Inflammatory macrophage treated with lipopolysaccharide for 4 hours (primary cell): ENCODE results near the gene CAST.

Experiments used
- DNase-seq: peaks from one replicate; pipeline ENCODE4 v3.0.0-alpha.2; 2020

Gene CAST

DNA sequence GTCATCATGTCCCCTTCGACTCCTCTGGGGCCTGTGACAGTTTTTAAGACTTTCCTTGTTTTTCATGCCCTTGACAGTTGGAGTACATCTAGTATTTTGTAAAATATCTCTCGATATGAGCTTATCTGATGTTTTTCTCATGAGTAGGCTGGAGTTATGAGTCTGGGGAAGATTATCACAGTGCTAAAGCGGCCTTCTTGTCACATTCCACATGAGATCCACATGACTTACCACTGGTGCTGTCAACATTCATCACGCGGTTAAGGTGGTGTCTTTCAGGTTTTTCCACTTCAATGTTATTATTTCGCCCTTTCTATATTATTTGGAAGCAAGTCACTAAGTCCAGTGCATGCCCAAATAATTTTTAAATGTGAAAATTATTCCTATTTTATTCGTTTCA, 17.1 kb upstream of the CAST start:
- DNase-seq: no peak

GRCh38 chr5:96648023-96648422, 14.2 kb upstream of the CAST start:
- DNase-seq: peak; percentile 93

DNA sequence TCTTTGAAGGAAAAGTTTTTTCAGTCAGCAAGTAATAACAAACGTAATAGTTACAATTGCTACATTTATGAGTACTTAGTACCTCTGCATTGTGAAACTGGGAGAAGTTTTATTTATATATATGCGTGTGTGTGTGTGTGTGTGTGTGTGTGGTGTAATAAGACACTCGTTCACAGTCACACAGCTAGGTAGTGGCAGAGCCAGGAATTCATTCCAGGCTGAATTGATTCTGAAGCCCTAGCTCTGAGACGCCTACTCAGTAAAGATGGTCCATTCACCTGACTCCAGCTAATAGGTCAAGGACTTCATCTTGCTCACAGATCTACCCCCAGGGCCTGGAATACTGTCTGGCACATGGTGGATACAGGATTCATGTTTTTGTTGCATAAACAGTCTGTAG, 13.6 kb upstream of the CAST start:
- peak; percentile 79 for DNase-seq

- DNase-seq: no peak
These were observed 12.9 kb upstream of the CAST start for GRCh38 chr5:96649251-96649662.

- DNase-seq: peak; percentile 74
These were observed 12.3 kb upstream of the CAST start for GRCh38 chr5:96649681-96650540.

DNA sequence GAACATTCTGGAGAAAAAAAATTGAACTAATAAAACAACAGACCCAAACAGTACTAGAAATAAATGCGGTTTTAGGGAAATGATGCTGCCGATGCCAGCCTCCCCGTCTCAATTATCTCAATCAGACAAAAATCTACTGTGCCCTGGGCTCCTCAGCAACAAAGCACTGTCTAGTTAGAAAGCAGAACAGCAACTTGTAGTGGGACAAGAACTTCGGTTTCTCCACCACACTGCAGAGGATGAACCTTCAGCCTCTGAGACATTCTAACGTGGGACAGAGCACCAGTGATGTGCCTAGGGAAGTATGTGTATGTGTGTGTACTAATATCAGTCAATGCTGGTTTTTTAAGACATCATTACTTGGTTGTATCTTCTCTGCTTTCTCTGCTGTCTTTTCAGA, 11.1 kb upstream of the CAST start:
- peak; percentile 78 for DNase-seq

DNA sequence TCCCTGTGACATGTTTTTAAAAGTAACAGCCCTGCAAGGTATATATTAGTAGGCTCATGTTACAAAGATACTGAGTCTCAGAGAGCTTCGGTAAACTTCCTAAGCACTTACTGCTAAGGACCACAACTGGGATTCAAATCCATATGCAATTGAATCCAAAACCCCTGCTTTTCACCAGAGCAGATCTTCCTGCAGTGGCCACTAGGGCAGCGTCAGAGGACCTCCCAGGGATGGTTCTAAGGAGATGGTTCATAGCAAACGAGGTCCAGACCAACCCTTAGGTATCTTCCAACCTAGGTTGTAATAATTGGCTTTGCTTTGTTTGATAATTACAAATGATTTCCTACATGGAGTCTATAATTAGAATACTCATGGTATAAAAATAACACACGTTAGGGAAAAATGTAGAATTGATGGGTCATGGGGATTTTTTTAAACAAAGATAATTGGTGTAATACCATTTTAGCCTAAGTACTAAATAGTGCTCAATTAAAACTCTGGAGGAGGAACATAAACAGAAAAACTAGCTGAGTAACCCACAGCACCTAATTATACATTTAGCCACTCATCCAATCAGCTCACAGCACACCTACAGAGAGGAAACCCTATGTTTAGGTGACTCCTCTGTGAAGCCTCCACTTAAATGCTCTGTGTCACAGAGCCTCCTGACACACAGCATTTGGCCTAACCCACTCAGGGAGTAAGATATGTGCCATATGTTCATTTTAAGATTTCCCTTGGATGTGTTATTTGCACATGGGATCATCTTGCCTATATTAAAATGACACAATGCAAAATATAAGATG, 10.0 kb upstream of the CAST start:
- DNase-seq: peak; percentile 21

GRCh38 chr5:96652769-96653454, 9.3 kb upstream of the CAST start:
- no peak for DNase-seq

DNA sequence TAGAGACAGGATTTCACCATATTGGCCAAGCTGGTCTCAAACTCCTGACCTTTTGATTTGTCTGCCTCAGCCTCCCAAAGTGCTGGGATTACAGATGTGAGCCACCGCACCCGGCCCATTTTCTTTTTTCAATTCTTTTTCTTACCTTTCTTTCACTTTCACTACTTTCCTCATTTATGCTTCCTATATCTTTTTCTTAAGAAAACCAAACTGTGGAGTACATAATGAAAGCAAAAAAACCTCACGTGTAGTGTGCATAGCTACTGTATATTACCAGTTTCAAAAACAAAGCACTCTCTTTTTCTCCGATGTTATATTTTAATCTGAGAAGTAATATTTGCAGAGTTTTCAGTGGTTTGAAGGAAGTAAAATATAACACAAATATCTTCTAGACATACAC, 8.0 kb upstream of the CAST start:
- DNase-seq: peak; percentile 63

DNA sequence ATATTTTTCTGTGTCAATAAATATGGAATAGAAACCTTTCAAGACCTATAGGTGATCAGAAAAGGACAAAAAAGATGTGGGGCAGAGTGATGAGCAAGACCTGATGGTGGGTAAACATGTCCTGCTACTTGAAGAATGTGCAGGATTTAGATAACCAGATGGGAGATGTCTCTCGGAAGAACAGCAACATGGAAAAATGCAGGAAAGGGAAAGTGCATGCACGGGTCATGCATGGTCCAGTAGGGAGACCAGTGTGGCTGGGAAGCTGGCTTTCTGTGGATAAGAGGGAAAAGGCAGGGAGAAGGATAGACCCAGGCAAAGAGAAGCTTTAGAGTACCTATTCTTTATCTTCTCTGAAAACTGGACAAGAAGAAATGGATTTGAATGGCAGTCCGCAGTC, 7.1 kb upstream of the CAST start:
- no peak for DNase-seq

- DNase-seq: peak; percentile 82
These were observed 6.7 kb upstream of the CAST start for GRCh38 chr5:96655506-96655905.

DNA sequence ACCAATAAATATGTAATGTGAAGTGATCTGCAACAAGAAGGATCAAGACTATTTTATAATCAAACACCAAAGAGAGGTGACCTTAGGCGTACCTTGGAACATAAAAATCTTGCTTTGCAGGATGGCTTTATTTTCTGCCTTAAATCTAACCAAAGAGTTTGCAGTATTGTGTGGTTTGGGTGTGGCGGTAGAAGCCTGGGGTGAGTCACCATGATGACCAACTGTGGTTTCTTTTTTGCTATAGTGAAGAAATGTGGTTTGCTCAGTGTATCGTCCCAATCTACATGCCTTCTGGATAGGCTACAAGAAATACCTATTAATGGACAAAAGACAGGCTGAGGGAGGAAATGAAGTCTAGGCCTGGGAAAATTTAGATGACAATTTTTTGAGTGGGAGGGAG, 5.1 kb upstream of the CAST start:
- DNase-seq: peak; percentile 92

- no peak for DNase-seq
These were observed 3.9 kb upstream of the CAST start for GRCh38 chr5:96658272-96658671.

DNA sequence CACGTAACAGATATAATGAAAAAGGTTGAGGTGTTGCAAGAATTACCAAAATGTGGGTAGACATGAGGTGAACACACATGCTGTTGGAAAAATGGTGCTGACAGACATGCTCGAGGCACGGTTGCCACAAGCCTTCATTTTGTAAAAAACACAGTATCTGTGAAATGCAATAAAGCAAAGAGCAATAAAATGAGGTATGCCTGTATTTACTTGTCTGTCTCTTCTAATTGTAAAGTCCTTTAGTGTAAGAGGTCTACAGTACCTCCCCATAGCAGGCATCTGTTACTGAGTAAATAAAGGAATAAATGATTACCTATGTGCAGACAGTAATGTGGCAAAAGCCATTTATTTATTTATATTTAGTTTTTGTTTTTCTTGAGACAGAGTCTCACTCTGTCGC, 3.0 kb upstream of the CAST start:
- no peak for DNase-seq

DNA sequence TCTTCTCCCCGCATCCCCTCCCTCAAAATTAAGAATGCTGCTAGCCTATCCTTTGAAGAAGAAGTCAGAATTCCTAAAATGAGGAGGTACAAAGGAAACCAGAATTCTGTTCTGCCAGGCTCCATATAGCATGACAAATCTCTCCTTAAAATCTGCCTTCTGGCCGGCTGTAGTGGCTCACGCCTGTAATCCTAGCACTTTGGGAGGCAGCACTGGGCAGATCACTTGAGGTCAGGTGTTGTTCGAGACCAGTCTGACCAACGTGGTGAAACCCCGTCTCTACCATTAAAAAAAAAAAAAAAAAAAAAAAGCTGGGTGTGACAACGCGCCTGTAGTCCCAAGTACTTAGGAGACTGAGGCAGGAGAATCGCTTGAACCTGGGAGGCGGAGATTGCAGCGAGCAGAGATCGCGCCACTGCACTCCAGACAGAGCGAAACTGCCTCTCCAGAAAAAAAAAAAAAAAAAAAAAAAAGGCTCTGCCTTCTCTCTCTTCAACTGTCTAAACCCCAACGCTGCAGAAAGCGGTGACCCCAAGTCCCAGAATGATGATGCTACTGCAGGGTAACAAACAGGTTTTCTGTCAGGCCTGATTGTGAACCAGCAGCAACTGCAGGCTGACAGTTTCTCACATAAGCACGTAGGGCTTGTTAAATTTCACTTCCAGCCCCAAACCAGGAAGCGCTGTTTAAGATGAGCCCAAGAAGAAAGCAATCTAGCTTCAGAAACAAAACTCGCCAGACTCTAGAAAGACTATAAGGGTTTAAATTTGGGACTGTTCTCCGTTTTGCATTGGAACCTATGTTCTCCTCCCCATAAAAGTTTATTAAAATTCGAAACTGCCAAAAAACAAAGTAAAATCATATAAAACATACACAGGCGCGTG, 963 bp upstream of the CAST start:
- DNase-seq: peak; percentile 70

- DNase-seq: peak; percentile 92
These were observed 746 bp downstream of the CAST start for GRCh38 chr5:96662725-96663518.

- DNase-seq: no peak
These were observed 1.4 kb downstream of the CAST start for GRCh38 chr5:96663608-96664007.

DNA sequence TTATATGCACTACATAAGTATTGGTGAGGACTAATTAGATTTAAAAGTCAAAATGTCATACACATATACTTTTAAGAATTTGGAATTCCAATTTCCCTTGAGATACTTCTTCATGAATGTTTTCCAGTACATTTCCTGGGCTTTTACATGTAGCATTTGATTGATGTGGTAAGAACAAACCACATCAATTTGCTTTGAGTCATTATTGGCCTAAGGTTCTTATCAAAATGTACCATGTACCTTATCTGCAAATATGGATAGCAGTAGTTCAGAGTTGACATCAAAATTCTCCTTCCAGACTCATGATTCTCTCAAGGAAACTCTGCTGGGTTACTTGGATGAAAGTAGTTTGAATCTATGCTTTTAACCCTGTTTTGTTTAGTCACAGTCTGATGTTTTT, 2.5 kb downstream of the CAST start:
- no peak for DNase-seq

GRCh38 chr5:96668725-96669124, 6.5 kb downstream of the CAST start:
- no peak for DNase-seq

DNA sequence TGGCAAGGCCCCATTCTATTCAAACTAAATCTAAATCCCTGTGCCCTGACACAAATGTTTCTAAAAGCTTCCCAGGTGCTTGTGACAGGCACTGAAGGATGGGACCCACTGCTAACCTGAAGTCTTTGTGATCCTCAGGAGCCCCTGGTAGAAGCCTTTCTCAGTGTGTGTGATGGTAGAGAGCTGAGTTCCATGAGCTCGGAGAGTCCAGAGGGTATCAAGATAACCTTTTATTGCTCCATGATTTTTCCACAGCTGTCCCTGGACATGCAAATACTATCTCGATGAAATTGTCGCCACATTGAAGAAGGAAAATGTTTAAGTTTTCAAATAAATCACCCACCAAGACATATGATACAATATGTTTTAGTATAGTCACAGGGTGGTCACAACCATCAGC, 7.7 kb downstream of the CAST start:
- DNase-seq: no peak

DNA sequence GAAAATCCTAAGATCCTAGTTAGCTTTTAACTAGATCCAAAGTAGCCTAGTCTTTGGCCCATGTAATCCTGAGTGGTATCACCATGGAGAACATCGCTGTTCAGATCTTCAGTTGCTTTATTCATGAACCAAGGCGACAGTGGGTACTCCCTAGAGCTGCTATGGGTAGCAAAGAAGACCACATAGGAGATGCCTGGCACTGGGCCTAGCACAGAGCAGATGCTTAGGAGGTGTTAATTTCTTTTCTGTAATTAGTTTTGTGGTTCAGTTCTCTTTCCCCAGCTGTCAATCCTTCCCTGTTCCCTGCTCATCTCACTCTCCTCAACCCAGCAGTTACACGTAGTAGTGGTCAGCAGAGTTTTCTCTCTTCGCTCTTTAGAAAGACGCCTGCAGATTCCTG, 9.3 kb downstream of the CAST start:
- DNase-seq: no peak

DNA sequence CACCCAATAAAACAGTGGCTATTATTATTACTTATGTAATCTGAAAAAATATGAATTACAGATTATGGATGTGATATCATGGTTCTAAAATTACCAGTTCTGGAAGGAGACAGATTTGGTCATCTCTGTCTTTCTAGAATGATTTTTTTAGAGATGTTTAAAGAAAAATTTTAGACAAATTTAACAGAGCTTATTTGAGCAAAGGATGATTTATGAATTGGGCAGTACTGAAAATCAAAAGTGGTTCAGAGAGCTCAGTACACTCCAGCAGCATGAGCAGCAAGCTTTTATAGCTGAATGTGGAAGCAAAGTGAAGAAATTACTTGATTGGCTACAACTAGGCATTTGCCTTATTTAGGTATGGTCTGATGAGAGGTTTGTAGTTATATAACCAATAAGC, 11.0 kb downstream of the CAST start:
- no peak for DNase-seq
